HepG2 (cell line): ENCODE data around the gene WNT7B. TPM values are rescaled to one million over a fixed set of nuclear protein-coding genes. Genes with fewer than 3 reads are reported as not detected.

ENCODE experiments used
- BORCS8-MEF2B ChIP-seq: sonication (generic); formaldehyde crosslinking; IDR thresholded peaks from 2 replicates; pipeline ENCODE4 v1.8.0; 2022; ENCODE audit warnings: mild to moderate bottlenecking, missing genetic modification reagents
- CCDC6 ChIP-seq: sonication (generic); formaldehyde crosslinking; IDR thresholded peaks from 2 replicates; pipeline ENCODE4 v1.8.1; 2022; ENCODE audit warnings: mild to moderate bottlenecking, missing genetic modification reagents, moderate library complexity
- CHD2 ChIP-seq: IDR thresholded peaks from 2 replicates; pipeline ENCODE4 v1.6.1; 2011; ENCODE audit warnings: low read depth, low read length, improper control_type of control experiment
- DPF2 ChIP-seq: sonication (generic); formaldehyde crosslinking; IDR thresholded peaks from 2 replicates; pipeline ENCODE4 v1.4.0; 2020; ENCODE audit warnings: mild to moderate bottlenecking, low read depth, missing genetic modification reagents, borderline replicate concordance
- KAT8 ChIP-seq: IDR thresholded peaks from 2 replicates; pipeline ENCODE4 v1.6.1; 2016; ENCODE audit warnings: missing genetic modification reagents, missing compliant biosample characterization
- POLR2AphosphoS2 ChIP-seq: IDR thresholded peaks from 2 replicates; pipeline ENCODE4 v1.6.1; 2011; ENCODE audit warnings: low read depth, low read length, improper control_type of control experiment
- SOX13 ChIP-seq, 3 experiments: fragments of 450-650 bp in 1 of 3; sonication (generic) in 1 of 3; formaldehyde crosslinking in 1 of 3; IDR thresholded peaks in 2 of 3; conservative IDR thresholded peaks in 1 of 3; 2 replicates each; pipeline versions ENCODE4 v1.5.0 to v1.6.1; 2016 to 2020; ENCODE audit warnings: antibody characterized with exemption in 1 of 3, mild to moderate bottlenecking in 1 of 3, missing compliant biosample characterization in 1 of 3, missing genetic modification reagents in 1 of 3, moderate library complexity in 1 of 3
- SRSF1 ChIP-seq: fragments of 200-400 bp; formaldehyde crosslinking; optimal IDR thresholded peaks from 2 replicates; pipeline ENCODE3; 2017; ENCODE audit warnings: mild to moderate bottlenecking, low read depth, low read length, moderate library complexity
- TCF7 ChIP-seq: sonication (generic); IDR thresholded peaks from 2 replicates; pipeline ENCODE4 v1.6.1; 2016; ENCODE audit warnings: antibody characterized with exemption, low read depth
- ZBED4 ChIP-seq: sonication (generic); formaldehyde crosslinking; IDR thresholded peaks from 2 replicates; pipeline ENCODE4 v1.4.0; 2020; ENCODE audit warnings: missing genetic modification reagents, borderline replicate concordance
- ZFP36L1 ChIP-seq: sonication (generic); formaldehyde crosslinking; IDR thresholded peaks from 2 replicates; pipeline ENCODE4 v1.8.0; 2022; ENCODE audit warnings: mild to moderate bottlenecking, missing genetic modification reagents, moderate library complexity
- ZNF124 ChIP-seq: sonication (generic); formaldehyde crosslinking; IDR thresholded peaks from 2 replicates; pipeline ENCODE4 v1.4.0; 2020; ENCODE audit warnings: missing genetic modification reagents
- ZNF136 ChIP-seq: sonication (generic); formaldehyde crosslinking; IDR thresholded peaks from 2 replicates; pipeline ENCODE4 v1.8.1; 2022; ENCODE audit warnings: low read depth, mild to moderate bottlenecking, moderate library complexity, missing genetic modification reagents
- ZNF329 ChIP-seq: sonication (generic); formaldehyde crosslinking; IDR thresholded peaks from 2 replicates; pipeline ENCODE4 v1.9.0; 2021; ENCODE audit warnings: low read depth, mild to moderate bottlenecking, missing genetic modification reagents
- ZNF333 ChIP-seq: sonication (generic); formaldehyde crosslinking; IDR thresholded peaks from 2 replicates; pipeline ENCODE4 v1.4.0; 2020; ENCODE audit warnings: mild to moderate bottlenecking, missing genetic modification reagents, borderline replicate concordance
- ZNF432 ChIP-seq: sonication (generic); formaldehyde crosslinking; IDR thresholded peaks from 2 replicates; pipeline ENCODE4 v1.5.0; 2020; ENCODE audit warnings: missing genetic modification reagents, mild to moderate bottlenecking, borderline replicate concordance
- ZNF572 ChIP-seq: sonication (generic); formaldehyde crosslinking; IDR thresholded peaks from 2 replicates; pipeline ENCODE4 v1.5.1; 2020; ENCODE audit warnings: mild to moderate bottlenecking, missing genetic modification reagents
- polyA plus RNA-seq, 8 experiments: library from polyadenylated mRNA; depleted of rRNA in 3 of 8; stranded (reverse) in 7 of 8; unstranded in 1 of 8; fragments of >200 nt; fragmentation: Illumina TruSeq in 4 of 8; extraction: Trizol in 4 of 8; gene quantifications; 2 replicates each; pipeline versions ENCODE4 v1.2.1 to v1.2.3, GENCODE V29; 2011 to 2016; ENCODE audit warnings: low read depth in 4 of 8, missing spikeins in 1 of 8, mixed read lengths in 1 of 8; ENCODE audit not compliant: insufficient read depth in 1 of 8
- total RNA-seq, 5 experiments: library from RNA; depleted of rRNA; stranded (reverse); fragments of >200 nt; fragmentation: Illumina TruSeq; extraction: Trizol; gene quantifications; 2 replicates each; pipeline ENCODE4 v1.2.3, GENCODE V29; 2016; ENCODE audit warnings: low read depth in 1 of 5
- TF ChIP-seq, protein P1 (sequence below): sonication (generic); formaldehyde crosslinking; IDR thresholded peaks from 2 replicates; pipeline ENCODE4 v1.5.1; 2020; ENCODE audit warnings: mild to moderate bottlenecking, moderate library complexity, missing genetic modification reagents
- TF ChIP-seq, protein P2 (sequence below): sonication (generic); formaldehyde crosslinking; IDR thresholded peaks from 2 replicates; pipeline ENCODE4 v1.5.0; 2020; ENCODE audit warnings: missing genetic modification reagents
- TF ChIP-seq, protein P3 (sequence below): IDR thresholded peaks from 2 replicates; pipeline ENCODE4 v1.6.1; 2012; ENCODE audit warnings: low read length, improper control_type of control experiment

The WNT7B gene
- total and polyA plus RNA-seq, 2 of the 13 experiments (the other 11 are each of a cell fraction or from before 2014, with no cell fraction given) = 0.09 TPM; not detected in 1

DNA sequence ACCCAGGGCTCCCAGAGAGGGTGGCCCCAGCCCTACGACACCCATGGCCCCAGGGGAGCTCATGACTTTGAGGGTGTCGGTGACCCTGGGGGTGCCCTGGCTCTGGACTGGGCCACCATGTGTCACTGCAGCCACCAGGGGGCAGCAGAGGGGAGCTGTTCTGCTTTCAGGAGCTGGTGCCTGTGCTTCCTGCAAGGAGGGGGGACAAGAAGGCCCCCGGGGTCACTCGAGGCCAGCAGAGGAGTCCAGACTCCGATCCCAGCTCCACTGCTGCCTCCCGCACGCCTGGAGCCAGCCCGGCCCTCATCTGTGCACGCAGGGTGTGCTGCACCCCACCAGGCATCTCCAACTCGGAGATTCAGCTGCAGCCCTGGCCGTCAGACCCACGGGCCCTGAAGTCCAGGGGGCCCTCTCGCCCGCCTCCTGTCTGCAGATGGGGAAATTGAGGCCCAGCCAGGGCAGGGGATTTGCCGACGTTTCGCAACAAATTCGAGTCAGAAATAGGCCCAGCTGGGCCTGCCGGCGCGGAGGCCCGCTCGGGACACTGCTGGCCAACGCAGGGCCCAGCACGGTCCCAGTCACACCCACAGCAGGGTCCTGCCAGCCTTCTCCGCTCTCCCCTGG is 29.5 kb upstream of the WNT7B start (continued):
- TF ChIP-seq ZNF572 (CRISPR knock-in tag) (0 out of 2 replicates have a peak, but pooled peaks have one; percentile 71), ZFP36L1 (CRISPR knock-in tag) (no peak), BORCS8-MEF2B (CRISPR knock-in tag) (peak; percentile 72; the same call in 1 of the 2 replicates), TCF7 (no peak), ZNF124 (peak; percentile 70; the same call in 1 of the 2 replicates), ZNF136 (CRISPR knock-in tag) (no peak), SRSF1 (peak; percentile 64), SOX13 (IDR thresholded peaks at IDR 0.05) (no peak), SOX13 (CRISPR knock-in tag; conservative IDR thresholded peaks at IDR 0.05 in 1 of 2, IDR thresholded peaks at IDR 0.05 in 1 of 2) (no peak), ZNF329 (CRISPR knock-in tag) (no peak), DPF2 (CRISPR knock-in tag) (no peak), ZNF333 (CRISPR knock-in tag) (peak; percentile 29; the same call in 1 of the 2 replicates), POLR2AphosphoS2 (no peak), CCDC6 (CRISPR knock-in tag) (no peak), ZBED4 (CRISPR knock-in tag) (peak; percentile 58; the same call in 1 of the 2 replicates), KAT8 (CRISPR knock-in tag) (peak; percentile 17; the same call in 1 of the 2 replicates), ZNF432 (CRISPR knock-in tag) (no peak), CHD2 (no peak)
- TF ChIP-seq, protein P1, sequence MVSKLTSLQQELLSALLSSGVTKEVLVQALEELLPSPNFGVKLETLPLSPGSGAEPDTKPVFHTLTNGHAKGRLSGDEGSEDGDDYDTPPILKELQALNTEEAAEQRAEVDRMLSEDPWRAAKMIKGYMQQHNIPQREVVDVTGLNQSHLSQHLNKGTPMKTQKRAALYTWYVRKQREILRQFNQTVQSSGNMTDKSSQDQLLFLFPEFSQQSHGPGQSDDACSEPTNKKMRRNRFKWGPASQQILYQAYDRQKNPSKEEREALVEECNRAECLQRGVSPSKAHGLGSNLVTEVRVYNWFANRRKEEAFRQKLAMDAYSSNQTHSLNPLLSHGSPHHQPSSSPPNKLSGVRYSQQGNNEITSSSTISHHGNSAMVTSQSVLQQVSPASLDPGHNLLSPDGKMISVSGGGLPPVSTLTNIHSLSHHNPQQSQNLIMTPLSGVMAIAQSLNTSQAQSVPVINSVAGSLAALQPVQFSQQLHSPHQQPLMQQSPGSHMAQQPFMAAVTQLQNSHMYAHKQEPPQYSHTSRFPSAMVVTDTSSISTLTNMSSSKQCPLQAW (CRISPR knock-in tag) = peak; percentile 61
- TF ChIP-seq, protein P2, sequence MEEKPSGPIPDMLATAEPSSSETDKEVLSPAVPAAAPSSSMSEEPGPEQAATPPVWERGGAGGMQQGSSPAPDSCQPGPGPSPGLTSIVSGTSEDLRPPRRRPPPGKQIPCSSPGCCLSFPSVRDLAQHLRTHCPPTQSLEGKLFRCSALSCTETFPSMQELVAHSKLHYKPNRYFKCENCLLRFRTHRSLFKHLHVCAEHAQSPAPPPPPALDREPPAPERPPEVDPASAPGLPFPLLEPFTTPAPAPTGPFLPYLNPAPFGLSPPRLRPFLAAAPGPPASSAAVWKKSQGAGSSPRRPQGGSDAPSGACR = no peak
- TF ChIP-seq, protein P3, sequence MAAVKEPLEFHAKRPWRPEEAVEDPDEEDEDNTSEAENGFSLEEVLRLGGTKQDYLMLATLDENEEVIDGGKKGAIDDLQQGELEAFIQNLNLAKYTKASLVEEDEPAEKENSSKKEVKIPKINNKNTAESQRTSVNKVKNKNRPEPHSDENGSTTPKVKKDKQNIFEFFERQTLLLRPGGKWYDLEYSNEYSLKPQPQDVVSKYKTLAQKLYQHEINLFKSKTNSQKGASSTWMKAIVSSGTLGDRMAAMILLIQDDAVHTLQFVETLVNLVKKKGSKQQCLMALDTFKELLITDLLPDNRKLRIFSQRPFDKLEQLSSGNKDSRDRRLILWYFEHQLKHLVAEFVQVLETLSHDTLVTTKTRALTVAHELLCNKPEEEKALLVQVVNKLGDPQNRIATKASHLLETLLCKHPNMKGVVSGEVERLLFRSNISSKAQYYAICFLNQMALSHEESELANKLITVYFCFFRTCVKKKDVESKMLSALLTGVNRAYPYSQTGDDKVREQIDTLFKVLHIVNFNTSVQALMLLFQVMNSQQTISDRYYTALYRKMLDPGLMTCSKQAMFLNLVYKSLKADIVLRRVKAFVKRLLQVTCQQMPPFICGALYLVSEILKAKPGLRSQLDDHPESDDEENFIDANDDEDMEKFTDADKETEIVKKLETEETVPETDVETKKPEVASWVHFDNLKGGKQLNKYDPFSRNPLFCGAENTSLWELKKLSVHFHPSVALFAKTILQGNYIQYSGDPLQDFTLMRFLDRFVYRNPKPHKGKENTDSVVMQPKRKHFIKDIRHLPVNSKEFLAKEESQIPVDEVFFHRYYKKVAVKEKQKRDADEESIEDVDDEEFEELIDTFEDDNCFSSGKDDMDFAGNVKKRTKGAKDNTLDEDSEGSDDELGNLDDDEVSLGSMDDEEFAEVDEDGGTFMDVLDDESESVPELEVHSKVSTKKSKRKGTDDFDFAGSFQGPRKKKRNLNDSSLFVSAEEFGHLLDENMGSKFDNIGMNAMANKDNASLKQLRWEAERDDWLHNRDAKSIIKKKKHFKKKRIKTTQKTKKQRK = no peak
